GM18507 (cell line): ENCODE results near the gene POU4F3.

Experiments used
- DNase-seq: peaks from one replicate; pipeline ENCODE4 v3.0.0; 2011; ENCODE audit warnings: low read depth; ENCODE audit not compliant: insufficient read length; ENCODE audit errors: extremely low spot score
- FAIRE-seq: peaks from 2 replicates; lab custom pipeline; 2011; peaks lifted over from hg19 to GRCh38; lab: Jason Lieb, UNC

POU4F3 gene

DNA sequence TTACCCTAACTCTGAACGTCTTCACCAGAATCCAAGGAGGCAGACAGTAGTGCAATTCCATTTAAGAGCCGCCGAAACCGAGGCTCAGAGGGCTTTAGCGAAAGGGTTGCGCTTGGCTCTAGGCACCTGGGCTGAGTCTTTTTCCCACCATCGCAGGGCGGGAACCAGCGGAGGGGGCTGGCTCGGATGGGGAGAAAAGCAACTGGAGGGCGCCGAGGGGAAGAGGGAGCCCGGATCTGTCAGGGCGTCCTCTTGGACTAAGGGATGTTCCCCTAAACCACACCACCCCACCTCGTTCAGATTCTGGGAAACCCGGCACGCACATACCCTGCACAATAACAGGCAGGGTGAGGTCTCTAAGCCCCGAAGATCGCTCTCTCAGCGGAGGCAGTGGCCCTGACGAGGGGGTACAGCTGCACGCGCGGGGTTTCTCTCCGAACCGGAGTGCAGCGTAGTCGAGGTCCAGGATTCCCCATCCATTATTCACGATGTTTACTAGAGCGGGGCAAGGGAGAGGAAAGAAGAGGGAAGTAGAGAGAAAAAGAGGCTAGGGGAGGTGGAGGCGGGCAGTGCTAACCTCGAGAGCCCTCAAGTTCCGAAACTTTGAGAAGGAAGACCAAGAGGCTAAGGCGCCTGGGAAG, 1.3 kb upstream of the POU4F3 start:
- no peak for DNase-seq
- FAIRE-seq: no peak

DNA sequence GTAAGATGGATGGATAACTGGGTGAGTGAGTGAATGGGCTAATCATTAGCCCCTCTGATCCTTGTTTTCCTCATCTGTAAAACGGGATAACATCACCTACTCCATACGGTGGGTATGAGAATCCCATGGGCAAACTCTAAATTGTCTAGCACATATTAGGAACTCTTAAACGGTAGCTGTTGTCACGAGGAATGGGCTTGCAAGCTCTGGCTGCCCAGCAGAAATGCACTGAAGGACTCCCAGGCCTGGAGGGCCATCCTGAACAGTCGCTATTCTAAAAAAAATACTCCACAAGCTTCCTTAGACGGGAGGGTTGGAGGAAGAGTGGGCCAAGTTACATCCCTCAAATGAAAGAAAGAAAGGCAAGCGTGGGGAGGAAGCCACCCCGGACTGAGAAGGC, 711 bp upstream of the POU4F3 start:
- FAIRE-seq (no peak), DNase-seq (no peak)

DNA sequence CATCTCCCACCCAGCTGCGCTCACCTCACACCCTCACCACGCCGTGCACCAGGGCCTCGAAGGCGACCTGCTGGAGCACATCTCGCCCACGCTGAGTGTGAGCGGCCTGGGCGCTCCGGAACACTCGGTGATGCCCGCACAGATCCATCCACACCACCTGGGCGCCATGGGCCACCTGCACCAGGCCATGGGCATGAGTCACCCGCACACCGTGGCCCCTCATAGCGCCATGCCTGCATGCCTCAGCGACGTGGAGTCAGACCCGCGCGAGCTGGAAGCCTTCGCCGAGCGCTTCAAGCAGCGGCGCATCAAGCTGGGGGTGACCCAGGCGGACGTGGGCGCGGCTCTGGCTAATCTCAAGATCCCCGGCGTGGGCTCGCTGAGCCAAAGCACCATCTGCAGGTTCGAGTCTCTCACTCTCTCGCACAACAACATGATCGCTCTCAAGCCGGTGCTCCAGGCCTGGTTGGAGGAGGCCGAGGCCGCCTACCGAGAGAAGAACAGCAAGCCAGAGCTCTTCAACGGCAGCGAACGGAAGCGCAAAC, 1.1 kb downstream of the POU4F3 start:
- no peak for FAIRE-seq

DNA sequence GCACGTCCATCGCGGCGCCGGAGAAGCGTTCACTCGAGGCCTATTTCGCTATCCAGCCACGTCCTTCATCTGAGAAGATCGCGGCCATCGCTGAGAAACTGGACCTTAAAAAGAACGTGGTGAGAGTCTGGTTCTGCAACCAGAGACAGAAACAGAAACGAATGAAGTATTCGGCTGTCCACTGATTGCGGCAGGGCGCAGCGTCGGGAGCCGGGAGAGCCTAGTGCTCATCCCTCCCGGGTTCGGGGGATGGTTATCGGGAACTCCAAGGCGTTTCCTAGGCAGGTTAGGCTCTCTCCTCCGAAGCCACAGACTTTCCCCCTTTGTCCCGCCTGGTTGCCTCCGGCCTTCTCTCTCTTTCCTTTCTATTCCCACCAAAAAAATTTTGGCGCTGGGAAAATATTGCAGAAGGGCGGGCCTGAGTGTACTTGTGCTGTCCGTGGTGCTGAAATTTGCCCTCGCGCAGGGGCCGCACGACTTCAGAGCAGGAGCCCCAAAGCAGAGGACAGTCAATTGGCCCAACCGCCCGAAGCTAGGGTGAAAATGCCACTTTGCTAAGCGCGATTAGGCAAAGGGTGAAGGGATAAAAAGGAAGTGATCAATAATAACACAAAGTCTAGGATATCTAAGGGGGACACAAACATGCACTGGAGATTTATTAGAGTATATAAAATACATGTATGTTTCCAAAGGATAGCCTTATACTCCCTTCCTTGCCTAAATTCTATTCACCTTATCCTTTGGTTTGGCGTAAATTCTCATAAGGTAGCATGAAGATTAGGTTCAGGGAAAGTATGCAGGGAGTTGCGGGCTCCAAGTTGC, 1.8 kb downstream of the POU4F3 start:
- no peak for FAIRE-seq
- no peak for DNase-seq

More for the DNA sequence above, 1.1 kb downstream of the POU4F3 start:
- DNase-seq: no peak

DNA sequence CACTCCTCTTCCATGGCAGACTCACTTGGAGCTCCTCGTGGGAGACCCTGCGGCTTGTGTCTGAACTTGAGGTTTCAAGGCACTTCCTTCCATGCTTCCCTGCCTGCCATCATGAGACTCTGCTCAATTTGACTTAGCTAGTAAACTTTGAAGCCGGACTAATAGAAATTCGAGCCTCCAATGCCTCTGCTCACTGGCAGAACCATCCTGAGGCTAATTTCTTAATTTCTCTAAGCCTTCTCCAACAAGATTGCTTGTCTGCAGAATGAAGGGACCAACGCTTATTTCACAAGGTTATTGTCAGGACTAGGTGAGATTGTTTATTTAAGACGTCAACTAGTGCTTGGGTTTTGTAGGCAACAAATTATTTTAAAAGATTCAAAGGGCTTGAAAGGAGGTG, 3.2 kb downstream of the POU4F3 start:
- DNase-seq: no peak
- FAIRE-seq: no peak

DNA sequence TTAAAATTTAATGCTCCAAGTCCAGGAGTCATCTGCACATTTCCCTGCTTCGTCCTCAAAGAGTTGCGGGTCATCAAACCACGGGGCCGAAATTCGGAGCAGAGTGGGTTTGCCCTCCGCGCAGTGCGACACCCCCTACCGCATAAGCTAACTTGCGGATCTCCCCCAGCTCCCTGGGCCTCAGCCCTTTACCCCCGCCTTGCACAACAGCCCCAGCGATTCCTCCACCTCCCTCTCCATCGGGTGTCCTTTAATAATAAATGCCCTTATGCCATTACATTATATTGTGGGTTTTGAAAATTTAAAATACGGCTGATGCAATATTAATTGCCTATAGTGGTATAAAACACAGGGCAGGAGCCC, 3.9 kb downstream of the POU4F3 start:
- DNase-seq: no peak
- FAIRE-seq: no peak

DNA sequence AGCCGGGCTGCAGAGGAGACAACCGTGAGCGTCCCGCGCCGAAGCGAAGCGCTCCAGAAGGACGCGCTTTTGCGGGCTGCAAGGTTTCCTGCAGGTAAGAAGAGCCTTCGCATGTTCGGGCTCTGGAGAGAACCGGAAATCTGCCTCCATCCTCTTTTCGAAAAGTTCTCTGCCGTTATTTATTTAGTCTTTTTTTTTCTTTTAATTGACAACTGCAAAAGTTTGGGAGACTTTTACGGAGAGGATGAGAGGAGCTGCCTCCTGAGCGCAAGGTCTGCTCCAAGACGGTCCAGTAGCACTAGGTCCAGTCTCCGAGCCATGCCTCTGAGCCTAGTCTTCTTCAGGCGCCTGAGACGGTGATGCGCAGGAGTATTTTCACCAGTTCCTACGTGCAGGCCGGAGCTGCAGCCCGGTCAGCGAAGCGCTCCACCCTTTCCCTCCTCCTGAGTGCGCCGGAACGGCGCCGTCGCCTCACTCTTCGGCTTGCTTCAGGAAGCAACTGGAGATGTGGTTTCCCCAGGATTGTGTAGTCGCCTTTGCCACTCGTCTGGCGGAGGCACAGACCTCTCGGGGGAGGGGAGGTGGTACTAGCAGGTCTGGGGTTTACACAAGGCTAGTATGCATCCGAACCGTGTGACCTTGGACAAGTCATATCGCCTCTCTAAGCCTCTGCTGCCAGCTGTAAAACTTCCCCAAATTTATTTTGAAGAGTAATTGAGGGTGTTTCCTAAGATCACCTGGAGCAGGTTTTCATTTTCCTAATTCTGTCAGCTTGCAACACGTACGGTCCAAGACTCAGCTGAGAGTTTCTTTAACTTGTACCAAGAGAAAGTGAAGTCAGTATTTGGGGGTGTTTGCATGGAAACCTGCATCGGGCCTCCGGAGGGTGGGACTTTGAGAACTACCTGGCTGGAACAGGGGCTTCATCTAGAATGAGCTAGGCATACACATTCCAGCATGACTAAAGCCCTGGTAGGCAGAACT, 4.5 kb downstream of the POU4F3 start:
- DNase-seq: no peak
- FAIRE-seq: no peak

DNA sequence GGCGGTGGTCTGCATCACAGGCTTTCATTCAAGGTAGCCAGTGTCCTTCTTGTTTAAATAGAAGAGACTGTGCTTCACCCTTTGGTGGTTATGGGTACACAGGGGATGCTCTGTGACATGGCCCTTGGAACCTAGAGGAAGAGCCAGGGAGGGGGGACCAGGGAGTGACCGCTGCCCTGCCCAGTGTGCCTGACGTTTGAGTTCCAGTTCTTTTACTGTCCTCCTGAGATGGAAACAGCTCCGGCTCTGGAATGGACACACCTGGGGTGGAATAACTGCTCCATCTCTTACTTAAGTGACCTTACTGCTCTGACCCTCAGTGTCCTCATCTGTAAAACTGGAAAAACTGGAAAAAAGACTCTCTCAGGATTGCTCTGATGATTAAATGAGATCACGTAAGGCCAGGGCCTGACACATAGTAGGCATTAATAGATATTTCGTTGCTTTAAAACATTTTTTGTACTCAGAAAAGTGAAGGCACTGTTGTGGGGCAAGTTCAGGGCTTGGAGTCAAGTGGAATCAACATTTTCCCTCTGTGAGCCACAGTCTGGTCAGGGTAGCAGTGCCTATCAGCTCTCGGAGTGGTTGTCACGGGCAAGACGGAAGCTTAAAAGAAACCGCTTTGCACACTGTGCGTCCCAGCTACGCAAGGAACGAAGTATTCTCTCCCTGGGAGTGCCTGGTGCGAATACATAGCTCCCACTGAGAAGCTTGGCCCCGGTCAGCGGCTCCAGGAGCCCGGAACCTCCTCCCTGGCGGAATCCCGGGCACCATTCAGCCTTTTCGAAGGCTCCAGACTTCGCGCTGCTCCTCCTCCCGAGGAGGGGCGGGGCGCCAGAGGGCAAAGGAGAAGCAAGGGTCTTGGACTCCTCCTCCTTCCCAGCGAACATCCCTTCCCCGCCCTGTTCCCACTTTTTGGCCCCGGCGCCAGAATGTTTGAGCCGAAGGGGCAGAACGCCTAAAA, 5.8 kb downstream of the POU4F3 start:
- FAIRE-seq (no peak), DNase-seq (no peak)

DNA sequence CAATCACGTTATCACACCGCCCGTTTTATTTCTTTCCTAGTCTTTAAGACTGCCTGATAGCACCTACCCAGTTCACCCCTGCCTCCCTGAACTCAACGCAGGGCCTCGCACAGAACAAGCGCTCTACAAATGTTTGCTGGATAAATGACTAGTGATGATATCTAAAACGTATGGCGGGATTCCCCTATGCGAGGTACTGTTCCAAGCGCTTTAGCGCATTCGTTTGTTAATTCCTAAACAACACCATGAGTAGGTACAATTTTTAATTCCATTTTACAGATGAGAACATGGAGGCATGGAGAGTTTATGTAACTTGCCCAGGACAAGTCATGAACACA, 6.6 kb downstream of the POU4F3 start:
- FAIRE-seq (no peak), DNase-seq (no peak)

DNA sequence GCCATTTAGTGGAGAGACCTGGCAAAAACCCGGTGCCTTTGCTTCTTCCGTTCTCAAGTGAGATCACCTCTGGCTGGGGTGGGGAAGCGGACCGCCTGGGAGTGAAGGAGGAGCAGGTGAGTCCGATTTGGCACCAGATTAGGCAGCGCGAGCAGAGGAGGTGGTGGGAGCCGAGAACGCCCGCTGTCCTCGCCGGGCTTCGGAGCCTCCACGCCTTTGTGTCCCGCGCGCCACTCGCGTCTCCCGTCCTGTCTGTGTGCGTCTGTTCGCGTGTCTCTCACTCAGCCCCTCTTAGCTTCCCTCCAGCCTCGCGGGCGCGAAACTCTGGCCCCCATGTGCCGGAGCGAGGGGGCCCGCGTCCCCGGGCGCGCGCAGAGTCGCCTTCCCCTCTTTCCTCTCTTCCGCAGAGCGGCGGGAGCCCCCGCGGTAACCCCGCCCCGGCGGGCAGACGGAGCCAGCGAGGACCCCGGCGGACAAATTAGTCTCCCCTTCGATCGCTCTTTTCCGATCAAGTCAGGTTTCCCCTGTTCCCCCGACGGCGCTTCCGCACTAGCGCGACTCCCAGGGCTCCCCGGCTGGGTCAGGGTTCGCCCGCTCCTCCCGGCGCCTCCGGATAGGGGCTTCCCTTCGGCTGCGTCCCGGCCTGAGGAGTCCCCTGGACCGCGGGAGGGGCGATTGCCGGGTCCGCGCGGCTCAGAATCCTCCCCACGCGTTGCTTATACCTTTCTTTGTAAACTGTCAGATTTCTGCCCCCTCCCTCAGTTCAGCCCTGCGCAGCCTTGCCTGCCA, 7.1 kb downstream of the POU4F3 start:
- FAIRE-seq: no peak
- no peak for DNase-seq

DNA sequence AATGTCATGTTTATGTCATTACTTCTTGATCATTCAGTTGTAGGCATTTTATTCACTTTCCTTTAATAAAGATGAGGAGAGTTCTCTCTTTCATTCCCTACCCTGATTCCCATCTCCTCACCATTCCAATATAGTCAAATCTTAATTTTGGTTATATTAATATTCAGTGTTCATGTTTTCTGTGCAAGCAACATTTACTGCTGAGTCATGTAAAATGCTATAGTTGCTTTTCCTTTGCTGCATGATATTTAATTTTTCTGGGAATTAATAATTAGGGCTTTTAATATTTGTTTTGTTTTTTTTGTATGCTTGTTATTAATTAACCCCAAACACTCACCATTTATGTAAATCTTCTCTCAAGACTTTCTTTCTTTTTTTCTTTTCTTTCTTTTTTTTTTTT, 18.5 kb downstream of the POU4F3 start:
- FAIRE-seq: no peak

DNA sequence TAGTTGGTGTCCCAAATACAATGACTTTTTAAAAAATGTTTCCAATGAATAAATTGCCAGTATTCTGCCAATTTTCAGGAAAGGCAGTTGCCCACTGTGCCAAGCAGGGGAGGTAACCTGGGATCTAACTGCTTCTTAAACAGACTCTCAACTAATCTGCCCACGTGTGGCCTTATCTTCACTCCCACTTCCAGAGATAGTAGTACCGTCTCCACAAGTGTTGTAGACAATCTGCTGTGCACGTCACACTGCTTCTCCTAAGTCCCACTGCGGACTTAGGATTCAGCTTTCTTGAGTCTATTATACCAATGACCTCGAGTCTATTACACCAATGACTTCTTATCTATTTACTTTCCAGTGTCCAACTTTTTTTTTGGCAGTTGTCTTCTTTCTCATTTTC, 21.2 kb downstream of the POU4F3 start:
- FAIRE-seq: no peak
- DNase-seq: no peak

More for the DNA sequence above, 18.5 kb downstream of the POU4F3 start:
- DNase-seq: no peak

DNA sequence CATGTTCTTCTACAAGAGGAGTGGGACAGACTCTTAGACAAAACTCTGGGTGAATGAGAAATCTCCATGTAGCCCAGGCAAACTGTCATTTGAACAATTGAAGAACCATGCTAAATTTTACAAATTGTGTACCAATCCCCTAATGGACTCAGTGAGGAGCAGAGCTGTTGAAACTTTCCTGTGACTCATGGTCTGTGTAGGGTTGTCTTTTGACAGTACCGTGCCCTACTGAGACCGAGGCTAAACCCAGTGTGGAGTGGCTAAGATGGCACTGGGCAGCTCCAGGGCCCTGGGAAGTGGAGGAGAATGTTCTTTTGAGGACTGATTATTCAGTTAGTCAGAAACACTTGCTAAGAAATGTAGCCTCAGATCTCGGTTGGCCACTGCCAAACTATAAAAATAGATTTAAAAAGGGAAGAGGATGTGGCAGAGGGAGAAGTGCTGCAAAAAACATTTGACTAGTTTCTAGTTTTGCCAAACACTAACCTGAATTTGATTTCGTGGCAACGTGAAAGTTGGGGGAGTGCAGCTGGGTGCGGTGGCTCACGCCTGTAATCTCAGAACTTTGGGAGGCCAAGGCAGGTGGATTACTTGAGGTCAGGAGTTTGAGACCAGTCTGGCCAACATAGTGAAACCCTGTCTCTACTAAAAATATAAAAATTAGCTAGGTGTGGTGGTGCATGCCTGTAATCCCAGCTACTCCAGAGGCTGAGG, 24.7 kb downstream of the POU4F3 start:
- FAIRE-seq (no peak), DNase-seq (no peak)

DNA sequence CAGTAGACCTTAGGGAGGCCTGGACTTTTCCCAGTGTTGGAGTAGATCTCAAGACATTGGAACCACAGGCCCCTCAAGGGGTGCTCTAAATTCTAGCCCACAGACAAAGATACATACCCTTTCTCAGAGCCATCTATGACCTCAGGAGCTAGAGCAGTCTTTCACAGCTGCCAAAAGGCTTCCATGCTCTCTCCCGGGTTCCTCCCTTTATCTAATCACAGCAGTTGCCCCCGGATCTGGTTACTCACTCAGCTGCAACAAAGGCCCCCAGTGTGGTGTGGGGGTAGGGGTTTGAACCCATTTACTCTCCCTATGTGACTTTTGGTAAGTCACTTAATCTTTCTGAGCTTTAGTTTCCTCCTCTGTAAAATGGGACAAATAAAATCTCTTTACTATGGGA, 27.0 kb downstream of the POU4F3 start:
- DNase-seq (no peak), FAIRE-seq (no peak)

DNA sequence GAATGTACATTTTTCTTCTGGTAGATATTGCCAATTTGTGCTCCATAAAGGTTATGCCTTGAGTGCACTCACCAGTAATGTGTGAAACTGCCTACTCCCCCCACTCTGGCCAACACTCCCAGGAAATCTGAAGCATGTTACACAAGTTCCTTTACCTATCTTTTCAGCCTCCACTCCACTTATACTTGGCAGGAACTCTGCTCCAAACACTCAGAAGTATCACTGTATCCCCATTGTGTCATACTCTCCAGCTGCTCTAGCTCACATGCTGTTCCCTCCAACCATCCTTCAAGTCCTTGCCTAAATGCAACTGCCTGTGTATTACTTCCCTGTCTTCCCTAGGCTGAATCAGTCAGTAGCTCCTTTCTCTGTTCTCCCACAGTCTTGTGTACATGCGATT, 28.3 kb downstream of the POU4F3 start:
- FAIRE-seq (no peak), DNase-seq (no peak)

DNA sequence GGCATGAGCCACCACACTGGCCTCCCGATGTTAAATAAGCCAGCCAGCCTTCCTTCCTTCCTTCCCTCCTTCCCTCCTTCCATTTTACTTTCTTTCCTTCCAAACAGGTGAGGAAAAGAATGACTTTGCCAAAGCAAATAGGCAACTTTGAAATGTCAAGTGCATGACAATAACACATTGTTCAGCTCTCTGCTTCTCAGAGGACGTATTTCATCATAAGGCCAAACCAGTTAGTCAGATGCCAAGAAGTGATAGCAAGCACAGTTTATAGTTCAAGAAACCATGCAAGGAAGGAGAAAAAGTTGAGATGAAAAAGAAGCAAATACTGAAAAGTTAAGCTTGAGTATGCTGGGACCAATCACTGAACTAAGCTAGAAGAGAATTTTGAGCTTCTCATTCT, 29.5 kb downstream of the POU4F3 start:
- FAIRE-seq (no peak), DNase-seq (no peak)

DNA sequence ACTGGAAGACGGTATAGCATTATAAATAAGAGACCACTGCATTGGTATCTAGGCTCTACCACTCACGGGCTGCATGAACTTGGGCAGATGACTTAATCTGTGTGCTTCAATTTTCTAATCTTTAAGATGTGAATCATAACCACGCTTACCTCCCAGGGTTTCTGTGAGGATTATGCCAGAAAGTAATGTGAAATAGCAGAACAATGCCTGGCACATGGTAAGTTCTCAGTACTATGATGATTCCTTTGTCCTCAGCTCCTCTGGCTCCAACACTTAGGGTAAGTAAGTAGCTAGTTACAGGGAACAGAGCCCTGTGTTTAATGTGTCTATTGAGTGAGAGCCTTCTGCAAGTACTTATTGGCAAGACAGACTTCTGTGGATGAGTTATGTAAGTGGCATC, 31.1 kb downstream of the POU4F3 start:
- no peak for FAIRE-seq

DNA sequence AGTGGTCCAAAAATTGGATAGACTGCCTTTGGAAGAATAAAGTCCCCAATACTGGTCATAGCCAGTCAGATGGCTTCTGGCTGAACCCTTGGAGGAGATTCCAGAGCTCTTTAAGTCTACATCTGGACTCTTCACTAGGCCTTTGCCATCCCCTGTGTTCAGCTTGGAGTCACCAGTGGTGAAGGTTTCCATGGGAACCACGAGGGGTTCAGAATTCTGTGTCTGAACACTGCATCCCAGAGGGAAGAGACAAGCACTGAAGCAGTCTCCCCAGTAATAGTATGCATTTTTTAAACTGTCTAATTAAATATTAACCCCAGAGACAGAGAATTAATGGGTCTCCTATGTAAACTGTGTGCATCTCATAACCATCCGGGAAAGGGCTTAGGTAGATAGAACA, 38.2 kb downstream of the POU4F3 start:
- FAIRE-seq (no peak), DNase-seq (no peak)

More for the DNA sequence above, 31.1 kb downstream of the POU4F3 start:
- DNase-seq: no peak
